Neuronal stem cell (in vitro differentiated cells): Measurements from ENCODE around the gene TRIM47.
"Not testable (repeated sequence)": the region's sequence is repeated elsewhere in the genome, so short reads cannot be mapped to it uniquely, and the experiment has no call there.

ENCODE experiments used
- DNase-seq: peaks from one replicate; pipeline ENCODE4 v3.0.0-alpha.2; 2013; ENCODE audit warnings: low spot score
- H2AFZ ChIP-seq: one replicate; pipeline ENCODE4 v1.6.1; 2013; ENCODE audit warnings: mild to moderate bottlenecking, low read length, inconsistent platforms
- H2AK5ac ChIP-seq: 2 replicates; pipeline ENCODE4 v1.6.1; 2013; ENCODE audit warnings: low read depth, mild to moderate bottlenecking, inconsistent platforms, low read length, moderate library complexity, mixed read lengths
- H2BK120ac ChIP-seq: 2 replicates; pipeline ENCODE4 v1.6.1; 2013; ENCODE audit warnings: low read depth, mild to moderate bottlenecking, inconsistent platforms, low read length, moderate library complexity, mixed read lengths
- H2BK12ac ChIP-seq: one replicate; pipeline ENCODE4 v1.6.1; 2013; ENCODE audit warnings: low read length, inconsistent platforms
- H2BK15ac ChIP-seq: 2 replicates; pipeline ENCODE4 v1.6.1; 2013; ENCODE audit warnings: mild to moderate bottlenecking, low read length, inconsistent platforms, mixed read lengths
- H2BK5ac ChIP-seq: one replicate; pipeline ENCODE4 v1.6.1; 2013; ENCODE audit warnings: inconsistent platforms, mild to moderate bottlenecking, low read length, moderate library complexity
- H3K14ac ChIP-seq: one replicate; pipeline ENCODE4 v1.6.1; 2013; ENCODE audit warnings: low read length, inconsistent platforms
- H3K18ac ChIP-seq: 2 replicates; pipeline ENCODE4 v1.6.1; 2013; ENCODE audit warnings: low read length, inconsistent platforms
- H3K23ac ChIP-seq: 2 replicates; pipeline ENCODE4 v1.6.1; 2013; ENCODE audit warnings: low read depth, mild to moderate bottlenecking, mixed read lengths, low read length, inconsistent platforms; ENCODE audit not compliant: poor library complexity
- H3K27ac ChIP-seq: replicated peaks from 3 replicates; pipeline ENCODE4 v1.5.1; 2013; ENCODE audit warnings: low read length, inconsistent platforms
- H3K27me3 ChIP-seq, 3 experiments: 2 replicates each; pipeline ENCODE4 v1.6.1; 2013; ENCODE audit warnings: low read length in 3 of 3, mild to moderate bottlenecking in 2 of 3, inconsistent platforms in 1 of 3, low read depth in 1 of 3, mixed read lengths in 1 of 3, moderate library complexity in 1 of 3; ENCODE audit not compliant: control insufficient read depth in 3 of 3, insufficient read depth in 3 of 3
- H3K36me3 ChIP-seq, 2 donors: replicated peaks in 1 of 2; 2 replicates each; pipeline ENCODE4 v1.6.1; 2013; ENCODE audit warnings: low read length in 2 of 2; ENCODE audit not compliant: control insufficient read depth in 2 of 2, insufficient read depth in 2 of 2
- H3K4ac ChIP-seq: 2 replicates; pipeline ENCODE4 v1.6.1; 2013; ENCODE audit warnings: inconsistent platforms, mild to moderate bottlenecking, low read length, moderate library complexity
- H3K4me1 ChIP-seq, 2 donors: 1 replicate in 1 of 2; 2 replicates in 1 of 2; pipeline ENCODE4 v1.6.1; 2013; ENCODE audit warnings: low read length in 2 of 2, low read depth in 1 of 2; ENCODE audit not compliant: control insufficient read depth in 2 of 2, insufficient read depth in 1 of 2
- H3K4me2 ChIP-seq: one replicate; pipeline ENCODE4 v1.6.1; 2013; ENCODE audit warnings: mild to moderate bottlenecking, low read length, inconsistent platforms; ENCODE audit not compliant: insufficient read depth, poor library complexity, severe bottlenecking
- H3K4me3 ChIP-seq, 2 donors: 2 replicates each; pipeline ENCODE4 v1.5.1; 2013; ENCODE audit warnings: low read length in 2 of 2, mild to moderate bottlenecking in 2 of 2, inconsistent platforms in 1 of 2, moderate library complexity in 1 of 2
- H3K79me1 ChIP-seq: one replicate; pipeline ENCODE4 v1.6.1; 2013; ENCODE audit warnings: low read depth, mild to moderate bottlenecking, inconsistent platforms, low read length, moderate library complexity
- H3K9ac ChIP-seq: one replicate; pipeline ENCODE4 v1.6.1; 2013; ENCODE audit warnings: mild to moderate bottlenecking, low read depth, low read length, inconsistent platforms; ENCODE audit not compliant: poor library complexity
- H3K9me3 ChIP-seq, 2 donors: replicated peaks in 1 of 2; 2 replicates each; pipeline versions ENCODE3 to v1.6.1; 2013; ENCODE audit warnings: low read length in 2 of 2, mild to moderate bottlenecking in 2 of 2, inconsistent platforms in 1 of 2, low read depth in 1 of 2, mixed read lengths in 1 of 2, moderate library complexity in 1 of 2; ENCODE audit not compliant: control insufficient read depth in 2 of 2, insufficient read depth in 1 of 2
- H4K8ac ChIP-seq: one replicate; pipeline ENCODE4 v1.6.1; 2013; ENCODE audit warnings: low read depth, mild to moderate bottlenecking, inconsistent platforms, low read length, moderate library complexity
- H4K91ac ChIP-seq: one replicate; pipeline ENCODE4 v1.6.1; 2013; ENCODE audit warnings: low read length, low read depth, mild to moderate bottlenecking, inconsistent platforms; ENCODE audit not compliant: poor library complexity
- WGBS, 2 donors: extraction: QIAGEN DNeasy Blood & Tissue Kit; methylation state at CpG; one replicate each; pipeline ENCODE4 v1.1.7; 2013; ENCODE audit warnings: missing lambda C conversion rate in 2 of 2, mixed read lengths in 1 of 2; ENCODE audit not compliant: insufficient read length in 2 of 2, insufficient replicate concordance in 1 of 2; ENCODE audit errors: extremely low coverage in 2 of 2; 5-methylcytosine and 5-hydroxymethylcytosine counted together

Gene TRIM47

DNA sequence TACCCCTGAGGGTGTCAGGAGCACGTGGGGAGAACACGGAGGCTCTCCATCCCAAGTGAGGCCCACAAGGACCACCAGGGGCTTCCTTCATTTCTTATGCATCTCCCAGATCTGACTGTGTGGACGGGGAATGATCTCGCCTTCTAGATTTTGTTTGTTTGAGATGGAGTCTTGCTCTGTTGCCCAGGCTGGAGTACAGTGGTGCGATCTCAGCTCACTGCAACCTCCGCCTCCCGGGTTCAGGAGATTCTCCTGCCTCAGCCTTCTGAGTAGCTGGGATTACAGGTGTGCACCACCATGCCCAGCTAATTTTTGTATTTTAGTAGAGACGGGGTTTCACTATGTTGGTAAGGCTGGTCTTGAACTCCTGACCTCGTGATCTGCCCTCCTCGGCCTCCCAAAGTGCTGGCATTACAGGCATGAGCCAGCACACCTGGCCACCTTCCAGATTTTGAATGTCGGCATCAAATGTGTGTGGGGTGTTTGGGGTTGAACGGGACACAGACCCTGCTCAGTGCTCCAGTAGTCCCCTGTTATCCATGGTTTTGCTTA is 9.6 kb downstream of the TRIM47 start:
- not testable (repeated sequence) for H3K36me3 ChIP-seq, H4K8ac ChIP-seq, H3K9me3 ChIP-seq, H3K14ac ChIP-seq, H3K4ac ChIP-seq, H3K4me2 ChIP-seq, H4K91ac ChIP-seq, H3K27me3 ChIP-seq, H3K27ac ChIP-seq, H2BK120ac ChIP-seq, H3K9ac ChIP-seq, H2BK12ac ChIP-seq, H3K4me3 ChIP-seq, H2AK5ac ChIP-seq, H3K23ac ChIP-seq, H2BK15ac ChIP-seq, H2BK5ac ChIP-seq, DNase-seq, H3K79me1 ChIP-seq, H3K18ac ChIP-seq
- WGBS, 2 donors, result no CpG with 5 or more reads among the region's 12 CpGs
- H2AFZ ChIP-seq, result peak overlapping the region; percentile 82
- peaks cover 9 to 29% of the 10 kb centered on the region in 2 donors for H3K4me1 ChIP-seq

DNA sequence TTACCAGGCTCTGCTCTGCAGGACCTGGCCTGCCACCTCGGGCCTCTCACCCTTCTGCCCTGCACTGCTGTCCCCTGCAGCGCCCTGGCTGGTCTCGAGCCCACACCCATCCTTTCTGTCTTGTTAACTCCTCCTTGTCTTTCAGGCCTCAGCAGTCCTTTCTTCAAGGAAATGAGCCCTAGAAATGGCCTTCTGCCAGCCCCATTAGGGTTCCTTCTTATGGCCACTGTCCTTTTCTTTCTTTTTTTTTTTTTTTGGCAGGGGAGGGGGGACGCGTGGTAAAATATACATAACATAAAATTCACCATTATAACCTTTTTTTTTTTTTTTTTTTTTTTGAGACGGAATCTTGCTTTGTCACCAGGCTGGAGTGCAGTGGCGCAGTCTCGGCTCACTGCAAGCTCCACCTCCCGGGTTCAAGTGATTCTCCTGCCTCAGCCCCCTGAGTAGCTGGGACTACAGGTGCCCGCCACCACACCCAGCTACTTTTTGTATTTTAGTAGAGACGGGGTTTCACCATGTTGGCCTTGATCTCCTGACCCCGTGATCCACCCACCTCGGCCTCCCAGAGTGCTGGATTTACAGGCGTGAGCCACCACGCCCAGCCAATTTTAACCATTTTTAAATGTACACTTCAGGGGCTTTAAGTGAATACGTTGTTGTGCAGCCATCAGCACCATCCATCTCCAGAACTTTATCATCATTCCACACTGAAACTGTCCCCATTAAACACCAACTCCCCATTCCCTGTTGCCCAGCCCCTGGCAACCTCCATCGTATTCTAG is 12.8 kb downstream of the TRIM47 start:
- H2AFZ ChIP-seq, result peak overlapping the region; percentile 32
- not testable (repeated sequence) for H3K14ac ChIP-seq, H3K4me3 ChIP-seq, H2BK120ac ChIP-seq, DNase-seq, H4K91ac ChIP-seq, H3K4ac ChIP-seq, H3K4me2 ChIP-seq, H3K9me3 ChIP-seq, H3K23ac ChIP-seq, H3K27ac ChIP-seq, H3K79me1 ChIP-seq, H3K9ac ChIP-seq, H4K8ac ChIP-seq, H2BK12ac ChIP-seq, H3K27me3 ChIP-seq, H3K36me3 ChIP-seq, H2BK15ac ChIP-seq, H2BK5ac ChIP-seq
- peak overlapping the region; percentile 35 for H2AK5ac ChIP-seq
- H3K18ac ChIP-seq, result peak overlapping the region; percentile 88
- no CpG with 5 or more reads among the region's 17 CpGs for WGBS, 2 donors
- peaks cover 7 to 21% of the 10 kb centered on the region in 2 donors for H3K4me1 ChIP-seq

DNA sequence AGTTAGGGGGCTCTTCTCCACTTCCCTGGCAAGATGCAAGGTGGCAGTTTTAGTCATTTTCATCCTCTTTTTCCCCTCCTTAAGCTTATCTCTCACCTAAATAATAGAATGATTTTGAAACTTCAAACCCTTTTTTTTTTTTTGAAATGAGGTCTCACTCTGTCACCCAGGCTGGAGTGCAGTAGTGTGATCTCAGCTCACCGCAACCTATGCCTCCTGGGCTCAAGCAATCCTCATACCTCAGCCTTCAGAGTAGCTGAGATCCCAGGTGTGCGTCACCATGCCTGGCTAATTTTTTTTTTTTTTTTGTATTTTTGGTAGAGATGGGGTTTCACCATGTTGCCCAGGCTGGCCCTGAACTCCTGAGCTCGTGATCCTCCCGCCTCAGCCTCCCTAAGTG is 13.5 kb downstream of the TRIM47 start:
- not testable (repeated sequence) for H4K91ac ChIP-seq, H3K4ac ChIP-seq, H3K36me3 ChIP-seq, H3K9ac ChIP-seq, H3K79me1 ChIP-seq, H2BK15ac ChIP-seq, H3K23ac ChIP-seq, H3K27ac ChIP-seq, H3K27me3 ChIP-seq, H3K18ac ChIP-seq, DNase-seq, H2BK5ac ChIP-seq, H4K8ac ChIP-seq, H3K9me3 ChIP-seq, H3K4me3 ChIP-seq, H2BK12ac ChIP-seq, H3K14ac ChIP-seq, H3K4me2 ChIP-seq, H2BK120ac ChIP-seq
- H3K4me1 ChIP-seq, result peaks cover 7 to 20% of the 10 kb centered on the region in 2 donors
- H2AK5ac ChIP-seq, result peak overlapping the region; percentile 35
- WGBS, 2 donors, result no CpG with 5 or more reads among the region's 4 CpGs
- peak overlapping the region; percentile 73 for H2AFZ ChIP-seq

DNA sequence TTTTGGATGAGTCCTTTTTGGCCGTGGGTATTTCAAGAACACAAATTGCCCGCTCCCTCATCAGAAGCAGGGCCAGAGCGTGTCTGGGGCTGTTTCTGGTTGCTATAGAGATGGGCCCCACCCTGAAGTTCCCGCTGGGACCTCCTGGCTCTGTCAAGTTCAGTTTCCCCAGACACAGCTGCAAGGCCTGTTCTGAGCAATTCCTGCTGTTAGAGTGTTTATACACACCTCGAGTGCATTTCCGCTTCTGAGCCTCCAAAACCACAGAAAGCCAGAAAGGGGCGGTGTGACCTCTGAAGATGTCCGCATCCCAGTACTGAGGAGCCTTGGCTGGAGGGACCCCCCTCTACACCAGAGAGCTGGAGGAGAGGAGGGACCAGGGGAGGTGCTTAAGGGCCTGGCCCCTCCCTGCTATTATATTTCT is 13.9 kb downstream of the TRIM47 start:
- Histone ChIP-seq H4K8ac (no peak overlapping the region), H2BK12ac (no peak overlapping the region), H3K14ac (no peak overlapping the region), H3K9me3 (peaks cover 0 to 2% of the 10 kb centered on the region in 2 donors), H2AK5ac (no peak overlapping the region), H3K79me1 (no peaks in the 10 kb centered on the region), H3K27me3 (no peaks in the 10 kb centered on the region), H2AFZ (peak overlapping the region; percentile 73), H3K36me3 (no peaks in the 10 kb centered on the region), H3K4ac (no peak overlapping the region), H3K27ac (no peak overlapping the region), H3K4me2 (no peak overlapping the region), H2BK120ac (no peak overlapping the region), H3K18ac (no peak overlapping the region), H3K23ac (no peak overlapping the region), H4K91ac (no peak overlapping the region), H3K4me1 (peaks cover 5 to 17% of the 10 kb centered on the region in 2 donors), H2BK5ac (no peak overlapping the region), H2BK15ac (no peak overlapping the region), H3K9ac (no peak overlapping the region), H3K4me3 (no peak overlapping the region)
- no peak for DNase-seq
- WGBS, 2 donors, result no CpG with 5 or more reads among the region's 8 CpGs
